HG03565 (cell line): ENCODE measurements around the gene ANKRD44.
"Not testable (repeated sequence)": the region's sequence is repeated elsewhere in the genome, so short reads cannot be mapped to it uniquely, and the experiment has no call there.

ENCODE experiments used
- ATAC-seq: cut with Tn5 transposase; IDR thresholded peaks from one replicate; pipeline ENCODE4 v1.9.1; 2021; ENCODE audit warnings: mild to moderate bottlenecking, moderate library complexity; ENCODE audit not compliant: unreplicated experiment

Gene ANKRD44

DNA sequence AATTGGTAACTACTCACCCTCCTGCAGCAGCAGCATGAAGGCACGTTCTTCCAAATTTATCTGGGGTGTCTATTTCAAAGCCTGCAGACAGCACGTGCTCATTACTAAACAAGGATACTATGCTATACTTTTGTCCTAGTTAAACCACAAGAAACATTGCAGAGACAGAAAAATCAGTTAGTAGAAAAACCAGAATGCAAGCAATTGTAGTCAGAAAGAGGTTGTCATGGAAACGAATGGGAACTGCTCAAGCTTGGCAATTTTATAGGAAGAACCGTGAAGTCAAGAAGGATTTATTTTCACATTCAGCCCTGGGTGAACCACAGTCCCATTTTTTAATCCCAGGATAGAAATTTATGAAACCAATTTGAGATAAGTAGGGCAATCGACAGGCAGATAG lies 221.9 kb downstream of the ANKRD44 start:
- ATAC-seq, result no peak

DNA sequence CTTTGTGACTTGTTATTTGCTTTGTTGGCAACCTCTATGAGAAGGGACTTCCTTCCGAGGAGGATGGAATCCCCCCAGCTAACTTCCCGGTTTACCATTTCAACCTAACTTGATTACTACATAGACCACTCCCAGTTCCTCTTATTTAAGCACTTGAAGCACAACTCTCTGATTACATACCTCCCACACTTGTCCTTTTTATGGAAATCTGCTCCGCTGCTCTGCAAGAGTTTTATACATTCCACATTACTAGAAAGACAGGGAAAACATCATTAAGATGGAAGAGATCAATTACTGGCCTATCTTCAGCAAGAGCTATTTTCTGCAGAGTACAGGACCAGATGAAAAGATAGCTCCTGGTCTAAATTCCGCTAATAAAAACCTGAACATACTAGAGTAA lies 224.1 kb downstream of the ANKRD44 start:
- ATAC-seq, result no peak

DNA sequence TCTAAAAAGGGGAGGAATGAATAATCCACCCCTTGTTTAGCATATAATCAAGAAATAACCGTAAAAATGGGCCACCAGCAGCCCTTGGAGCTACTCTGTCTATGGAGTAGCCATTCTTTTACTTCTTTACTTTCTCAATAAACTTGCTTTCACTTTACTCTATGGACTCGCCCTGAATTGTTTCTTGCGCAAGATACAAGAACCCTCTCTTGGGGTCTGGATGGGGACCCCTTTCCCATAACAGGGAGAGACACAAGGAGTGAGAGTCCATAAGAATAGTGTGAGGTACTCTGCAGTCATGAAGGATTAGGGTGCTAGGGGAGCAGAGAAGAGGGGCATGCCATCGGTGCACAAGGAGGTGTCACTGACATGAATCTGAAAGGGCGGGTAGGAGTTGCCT lies 224.9 kb downstream of the ANKRD44 start:
- ATAC-seq, result no peak

DNA sequence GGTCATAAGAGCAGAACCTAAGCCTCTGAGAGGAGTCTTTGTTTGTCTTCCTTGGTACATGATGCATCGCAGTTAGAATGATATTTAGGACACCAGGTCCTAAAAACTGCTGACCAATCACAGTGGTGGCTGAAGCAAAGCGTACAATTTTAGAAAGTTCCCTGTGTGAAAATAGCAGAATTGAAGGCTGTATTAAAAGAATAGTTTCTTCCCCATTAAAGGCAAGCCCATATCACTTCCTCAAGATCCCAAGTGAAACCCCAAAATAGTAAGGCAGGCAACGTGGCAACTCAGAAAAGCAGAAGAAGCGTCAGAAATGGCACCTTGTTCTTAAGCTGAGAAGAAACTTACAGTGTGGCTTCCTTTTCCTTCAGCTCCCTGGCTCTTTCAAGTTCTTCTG lies 229.3 kb downstream of the ANKRD44 start:
- ATAC-seq, result no peak

DNA sequence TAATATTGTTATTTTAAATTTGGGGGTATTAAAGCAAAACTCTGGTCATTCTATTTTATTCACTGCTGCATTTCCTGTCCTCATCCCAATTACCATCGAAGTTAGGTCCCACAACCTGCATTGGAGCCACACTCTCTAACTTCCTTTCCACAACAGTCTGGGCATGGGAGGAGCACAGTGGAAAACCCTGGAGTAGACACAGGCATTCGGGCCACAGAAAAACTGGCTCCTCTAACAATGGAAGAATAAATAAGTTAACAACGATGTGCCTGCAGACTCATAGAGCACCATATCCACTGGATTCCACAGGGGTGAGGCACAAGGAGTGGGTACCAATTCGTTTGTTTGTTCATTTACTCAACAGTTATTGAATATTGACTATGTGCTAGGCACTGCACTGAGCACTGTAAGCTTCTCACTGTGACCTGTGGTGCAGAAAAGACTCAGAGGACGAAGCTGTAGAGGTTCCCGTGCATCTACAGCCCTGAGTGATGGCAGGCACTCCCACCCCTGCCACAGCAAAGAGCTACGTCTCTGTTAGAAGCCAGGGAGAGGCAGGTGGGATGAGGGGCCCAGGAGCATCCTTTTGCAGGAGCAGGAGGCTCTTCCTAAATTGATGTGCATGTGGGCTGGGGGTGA lies 229.9 kb downstream of the ANKRD44 start:
- ATAC-seq, result no peak

DNA sequence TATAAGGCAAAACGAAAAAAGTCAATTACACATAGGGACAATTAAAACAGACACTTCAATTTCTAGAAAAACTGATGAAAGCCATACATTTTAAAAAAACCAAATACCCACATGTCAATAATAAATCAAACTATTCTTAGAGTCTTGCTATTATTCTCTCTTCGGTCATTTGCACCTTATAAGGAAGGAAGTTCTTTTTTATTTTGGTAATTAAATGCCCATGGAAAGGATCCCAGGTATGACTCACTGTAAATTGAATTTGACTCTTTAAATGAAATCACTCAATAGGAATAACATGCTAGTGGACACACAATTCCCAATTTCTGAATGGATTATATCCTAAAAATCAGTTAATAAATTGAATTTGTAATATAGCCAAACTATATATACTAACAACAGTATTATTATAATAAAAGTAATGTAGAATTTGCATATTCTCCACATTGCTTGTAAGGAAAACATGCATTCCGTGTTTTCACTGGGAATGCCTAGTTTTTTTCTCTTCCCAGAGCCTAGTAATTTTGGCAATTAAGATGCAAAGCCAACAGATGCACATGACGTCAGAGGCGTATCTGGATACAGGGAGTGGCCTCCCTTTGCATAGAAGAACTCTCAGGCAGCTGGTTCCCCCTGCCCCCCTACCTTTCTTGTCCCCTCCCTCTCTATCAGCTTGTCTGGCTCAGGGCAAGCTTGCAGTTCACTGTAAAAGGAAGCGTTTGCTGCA lies 230.6 kb downstream of the ANKRD44 start:
- ATAC-seq, result no peak

DNA sequence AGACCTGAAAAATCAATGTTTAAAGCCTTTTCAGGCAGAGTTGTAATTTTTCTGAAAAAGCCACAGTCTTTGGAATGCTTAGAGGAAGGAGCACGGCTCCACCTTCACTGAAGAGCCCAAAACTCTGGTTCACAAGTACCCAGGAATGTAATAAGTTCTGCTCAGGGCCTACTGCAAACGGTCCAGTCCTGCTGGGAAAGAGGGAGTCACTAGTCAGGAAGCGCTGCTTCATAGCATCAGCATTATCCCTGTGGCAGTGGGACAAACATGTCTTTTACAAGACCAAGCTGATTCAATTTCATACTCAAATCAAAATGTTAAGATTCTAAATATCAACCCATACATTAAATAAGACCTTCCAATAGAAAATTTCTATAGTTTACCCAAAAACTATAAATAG lies 231.2 kb downstream of the ANKRD44 start:
- ATAC-seq, result no peak

DNA sequence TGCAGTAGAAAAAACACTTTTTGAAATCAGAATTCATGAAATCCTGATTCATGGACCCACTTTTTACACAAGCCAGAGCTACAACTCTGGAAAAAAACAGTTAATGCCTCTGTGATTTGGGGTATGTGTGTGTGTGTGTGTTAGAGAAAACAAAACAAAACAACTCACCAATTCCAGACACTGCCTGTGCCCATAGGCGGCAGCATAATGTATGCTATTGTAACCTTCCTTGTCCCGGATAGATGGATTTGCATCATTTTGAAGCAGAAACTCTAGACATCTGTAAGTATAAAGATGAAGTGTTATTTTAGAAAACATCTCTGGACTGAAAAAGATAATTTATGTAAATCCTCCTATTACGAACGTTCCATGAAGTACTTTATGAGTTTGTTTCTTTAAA lies 232.0 kb downstream of the ANKRD44 start:
- no peak for ATAC-seq

DNA sequence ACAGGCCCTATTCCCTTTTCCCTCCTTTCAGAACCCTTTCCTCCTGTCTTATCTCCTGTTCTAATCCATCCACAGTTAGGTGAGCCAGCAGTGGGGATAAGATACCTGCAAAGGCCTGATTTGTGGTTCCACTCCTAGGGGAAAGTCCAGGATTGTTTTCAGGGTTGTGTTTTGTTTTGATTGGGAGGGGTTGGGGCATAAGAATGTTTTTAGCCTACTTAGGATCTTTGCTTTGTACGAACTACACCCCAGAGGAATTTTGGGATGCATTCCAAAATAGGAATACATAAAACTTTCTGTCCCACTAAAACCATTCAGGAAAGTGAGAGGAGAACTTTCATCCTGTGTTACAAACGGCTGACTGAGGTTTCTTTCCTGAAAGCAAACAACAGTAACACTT lies 233.2 kb downstream of the ANKRD44 start:
- no peak for ATAC-seq

DNA sequence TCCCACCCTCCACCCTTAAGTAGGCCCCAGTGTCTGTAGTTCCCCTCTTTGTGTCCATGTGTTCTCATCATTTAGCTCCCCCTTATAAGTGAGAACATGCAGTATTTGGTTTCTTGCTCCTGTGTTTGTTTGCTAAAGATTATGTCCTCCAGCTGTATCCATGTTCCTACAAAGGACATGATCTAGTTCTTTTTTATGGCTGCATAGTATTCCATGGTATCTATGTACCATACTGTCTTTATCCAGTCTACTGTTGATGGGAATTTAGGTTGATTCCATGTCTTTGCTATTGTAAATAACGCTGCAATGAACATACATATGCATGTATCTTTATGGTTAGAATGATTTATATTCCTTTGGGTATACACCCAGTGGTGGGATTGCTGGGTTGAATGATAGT lies 233.9 kb downstream of the ANKRD44 start:
- ATAC-seq, result no peak

DNA sequence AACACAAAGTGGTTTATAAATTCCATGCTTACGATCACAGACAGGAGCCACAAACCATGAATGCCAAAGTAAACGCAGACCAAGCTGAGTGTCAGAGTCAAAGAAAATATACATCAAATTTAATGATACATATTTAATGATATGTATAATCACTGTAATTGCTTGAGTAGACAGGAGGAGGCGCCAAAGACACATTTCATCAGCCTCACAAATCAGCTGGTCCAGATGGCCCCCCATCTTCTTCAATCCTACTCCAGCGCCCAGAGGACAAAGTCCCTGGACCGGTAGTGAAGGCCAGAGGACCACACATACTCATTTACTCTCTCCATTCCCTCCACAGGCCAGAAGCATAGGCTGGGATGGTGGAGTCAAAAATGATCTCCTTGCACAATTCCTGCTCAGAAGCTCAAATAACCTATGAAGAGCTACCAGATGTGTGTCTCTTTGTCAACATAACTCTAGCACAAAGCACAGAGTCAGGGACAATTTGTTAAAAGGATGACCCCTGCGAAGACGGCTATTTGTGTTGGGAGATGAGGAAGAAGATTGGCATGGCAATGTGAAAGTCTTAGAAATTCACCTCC lies 234.7 kb downstream of the ANKRD44 start:
- ATAC-seq, result no peak

DNA sequence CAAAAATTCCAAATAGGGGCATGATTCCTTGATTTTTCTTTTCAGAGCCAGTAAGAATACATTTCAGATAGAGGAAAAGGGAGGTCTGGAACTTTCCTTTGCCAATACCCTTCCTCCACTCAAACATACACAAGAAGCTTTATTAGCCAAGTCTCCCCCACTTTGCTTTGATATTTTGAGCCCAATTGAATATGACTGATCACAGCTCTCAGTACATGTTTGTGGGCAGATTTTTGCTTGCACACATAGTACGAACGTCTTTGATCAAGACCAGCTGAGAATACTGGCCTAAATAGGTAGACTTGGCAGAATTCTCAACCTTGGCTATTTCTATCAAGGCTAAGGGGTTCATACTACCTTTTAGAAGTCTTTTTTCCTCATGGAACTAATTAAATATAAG lies 235.3 kb downstream of the ANKRD44 start:
- no peak for ATAC-seq

DNA sequence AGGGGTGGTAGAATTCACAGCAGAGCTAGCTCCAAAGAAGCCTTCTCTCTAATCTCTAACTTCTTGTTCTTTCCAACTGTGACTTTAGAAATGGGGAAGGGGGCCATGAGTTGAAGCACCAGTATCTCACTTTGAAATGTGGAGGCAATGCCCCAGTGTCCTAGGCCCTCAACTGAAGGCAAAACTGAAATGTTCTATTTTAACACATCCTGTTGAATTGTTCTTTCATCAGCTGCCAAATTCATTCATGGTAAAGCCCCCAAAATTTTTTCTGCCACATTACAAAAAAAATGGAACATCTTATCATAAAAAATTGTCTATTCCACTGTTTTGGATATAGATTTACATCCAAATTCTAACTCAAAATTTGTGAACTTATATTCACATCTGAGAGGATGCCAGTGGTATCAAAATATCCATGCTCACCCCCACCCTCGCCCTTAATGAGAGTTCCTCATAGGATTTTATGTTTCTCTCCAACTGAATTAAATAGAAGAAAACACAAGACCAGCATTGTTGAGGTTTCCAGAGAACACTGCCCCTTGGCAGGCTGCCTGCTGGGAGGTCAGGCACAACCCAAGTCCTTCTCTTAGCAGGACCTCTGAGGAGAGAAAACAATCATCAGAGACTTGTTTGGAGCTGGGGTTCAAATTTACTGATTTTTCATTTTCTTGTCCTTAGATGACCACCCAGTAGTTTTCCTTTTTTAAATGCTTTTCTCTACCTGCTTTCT lies 236.7 kb downstream of the ANKRD44 start:
- ATAC-seq, result no peak

DNA sequence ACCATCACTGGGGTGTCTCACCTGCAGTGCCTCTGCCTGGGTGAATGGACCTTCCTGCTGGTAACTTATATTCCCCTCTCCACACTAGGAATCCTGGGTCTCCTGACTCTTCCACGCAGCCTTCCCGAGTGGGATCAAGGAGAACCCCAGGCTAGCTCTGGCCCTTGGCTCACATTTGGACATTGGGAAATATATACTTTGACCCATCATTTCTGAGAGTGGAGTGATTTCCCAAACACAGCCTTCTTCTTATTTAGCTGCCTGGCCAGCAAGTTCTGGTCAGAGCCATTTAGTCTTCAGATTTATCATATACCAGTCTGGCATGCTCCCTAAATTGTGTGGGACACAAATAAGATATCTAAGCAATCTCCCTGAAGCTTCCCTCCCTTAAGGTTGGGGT lies 237.3 kb downstream of the ANKRD44 start:
- no peak for ATAC-seq

DNA sequence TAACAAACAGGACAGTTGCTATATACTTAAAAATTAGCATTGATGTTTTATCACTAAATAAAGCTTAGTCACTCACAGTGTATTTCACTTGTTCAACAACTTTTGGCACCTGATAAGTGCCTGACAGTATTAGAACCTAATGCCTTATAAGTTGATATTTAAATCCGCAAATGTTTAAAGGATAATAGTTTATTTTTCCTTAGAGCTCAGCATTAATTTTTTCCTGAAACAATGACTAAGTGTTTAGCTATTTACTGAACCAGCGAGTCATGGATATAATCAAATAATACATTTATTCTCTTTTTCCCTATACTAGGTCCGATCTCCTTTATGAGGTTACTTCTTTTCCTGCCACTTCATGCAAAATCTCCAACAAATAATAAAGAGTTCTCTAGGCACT lies 238.0 kb downstream of the ANKRD44 start:
- no peak for ATAC-seq

DNA sequence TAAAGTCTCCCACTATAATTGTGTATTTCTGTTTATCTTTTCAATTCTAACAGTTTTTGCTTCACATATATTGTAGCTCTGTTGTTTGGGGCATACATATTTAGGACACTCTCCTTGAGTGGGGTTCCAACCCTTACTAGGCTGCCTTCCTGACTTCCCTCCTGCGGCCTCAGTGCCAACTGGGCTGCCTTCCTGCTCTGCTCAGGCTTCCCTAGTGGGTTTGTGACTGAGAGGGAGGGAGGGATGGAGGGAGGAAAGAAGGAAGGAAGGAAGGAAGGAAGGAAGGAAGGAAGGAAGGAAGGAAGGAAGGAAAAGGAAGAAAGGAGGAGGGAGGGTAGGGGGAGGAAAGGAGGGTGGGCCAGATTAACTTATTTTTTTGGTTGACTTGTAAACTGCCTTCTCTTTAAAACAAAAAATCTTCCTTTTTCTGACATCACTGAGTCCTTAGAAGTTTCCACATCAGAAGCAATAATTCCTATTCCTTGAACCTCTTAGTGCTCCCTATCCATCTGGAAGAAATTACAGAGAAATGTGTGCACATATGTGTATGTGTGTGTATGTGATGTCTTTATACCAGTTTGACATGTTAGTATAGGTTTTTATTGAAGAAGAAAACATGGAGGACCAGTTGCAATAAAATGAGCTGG lies 238.7 kb downstream of the ANKRD44 start:
- no peak for ATAC-seq

DNA sequence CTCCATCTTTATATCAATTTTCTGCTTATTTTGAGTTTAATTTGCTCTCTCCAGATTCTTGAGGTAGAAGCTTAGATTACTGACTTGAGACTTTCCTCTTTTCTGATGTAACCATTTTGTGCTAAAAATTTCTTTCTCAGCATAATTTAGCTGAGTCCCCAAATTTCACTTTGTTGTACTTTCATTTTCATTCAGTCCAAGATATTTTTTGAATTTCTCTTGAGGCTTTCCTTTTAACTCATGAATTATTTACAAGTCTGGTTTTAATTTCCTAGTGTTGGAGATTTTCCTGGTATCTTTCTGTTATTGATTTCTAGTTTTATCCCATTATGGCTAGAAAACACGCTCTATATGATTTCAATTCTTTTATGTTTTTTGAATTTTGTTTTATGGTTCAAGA lies 239.4 kb downstream of the ANKRD44 start:
- no peak for ATAC-seq

DNA sequence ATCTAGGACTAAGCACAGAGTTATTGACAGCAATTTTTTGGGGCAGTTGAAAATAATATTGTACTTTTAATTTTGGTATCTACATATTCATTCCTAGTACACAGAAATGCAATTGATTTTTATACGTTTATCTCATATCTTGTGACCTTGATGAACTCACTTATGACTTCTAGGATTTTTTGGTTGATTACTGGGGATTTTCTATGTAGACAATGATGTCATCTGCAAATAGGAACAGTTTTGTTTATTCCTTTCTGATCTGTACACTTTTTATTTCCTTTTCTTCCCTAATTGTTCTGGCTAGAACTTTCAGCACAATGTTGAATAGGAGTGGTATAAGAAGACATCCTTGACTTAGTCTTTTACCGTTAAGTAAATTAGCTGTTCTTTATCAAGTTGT lies 240.6 kb downstream of the ANKRD44 start:
- no peak for ATAC-seq

DNA sequence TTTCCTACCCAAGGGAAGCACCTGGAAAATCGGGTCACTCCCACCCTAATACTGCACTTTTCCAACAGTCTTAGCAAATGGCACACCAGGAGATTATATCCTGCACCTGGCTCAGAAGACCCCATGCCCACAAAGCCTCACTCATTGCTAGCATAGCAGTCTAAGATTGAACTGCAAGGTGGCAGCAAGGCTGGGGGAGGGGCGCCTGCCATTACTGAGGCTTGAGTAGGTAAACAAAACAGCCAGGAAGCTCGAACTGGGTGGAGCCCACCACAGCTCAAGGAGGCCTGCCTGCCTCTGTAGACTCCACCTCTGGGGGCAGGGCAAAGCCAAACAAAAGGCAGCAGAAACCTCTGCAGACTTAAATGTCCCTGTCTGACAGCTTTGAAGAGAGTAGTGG lies 248.0 kb downstream of the ANKRD44 start:
- ATAC-seq, result not testable (repeated sequence)

DNA sequence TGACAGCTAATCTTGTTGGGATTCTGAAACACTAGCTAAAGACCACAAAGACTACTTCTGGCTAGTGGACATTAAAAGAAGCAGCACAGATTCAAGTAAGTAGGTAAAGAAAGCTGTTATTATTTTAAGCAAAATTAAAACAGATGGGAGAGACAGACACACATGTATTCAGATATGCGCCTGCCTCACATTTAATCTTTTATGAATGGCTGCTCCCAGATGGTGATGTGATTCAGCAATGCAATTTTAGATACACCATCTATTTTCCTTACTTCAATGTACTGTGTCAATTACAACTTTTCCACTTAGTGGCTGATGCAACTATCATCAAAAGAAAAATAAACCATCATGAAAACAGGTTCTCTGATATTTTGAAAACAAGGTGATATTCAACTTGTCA lies 251.1 kb downstream of the ANKRD44 start:
- ATAC-seq, result no peak

DNA sequence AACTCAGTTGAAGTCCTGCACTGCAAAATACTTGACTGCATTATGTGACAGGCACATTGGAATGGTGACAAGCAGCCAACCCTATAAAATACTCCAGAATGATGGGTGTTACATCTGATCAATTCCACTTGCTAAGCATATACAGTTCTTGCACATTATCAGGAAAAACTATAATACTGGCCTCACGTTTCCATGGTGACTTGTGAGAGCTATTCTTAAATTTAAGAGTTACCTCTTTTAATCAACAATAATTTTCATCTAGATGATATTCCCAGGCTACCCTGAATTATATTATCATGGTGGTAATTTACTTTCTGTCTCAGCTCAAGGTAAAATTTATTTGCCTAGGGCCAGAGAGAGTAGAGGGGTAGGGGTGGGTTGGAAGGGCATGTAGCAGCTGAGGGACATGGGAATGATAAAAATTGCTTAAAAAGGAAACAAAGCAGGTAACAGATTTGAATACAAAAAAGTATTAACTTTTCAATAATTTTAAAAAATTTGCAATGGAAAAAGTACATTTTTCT lies 251.7 kb downstream of the ANKRD44 start:
- ATAC-seq, result no peak
